ENCODE data around the gene MYO1A.
"Not testable (repeated sequence)": the region's sequence is repeated elsewhere in the genome, so short reads cannot be mapped to it uniquely, and the experiment has no call there.

MYO1A gene

DNA sequence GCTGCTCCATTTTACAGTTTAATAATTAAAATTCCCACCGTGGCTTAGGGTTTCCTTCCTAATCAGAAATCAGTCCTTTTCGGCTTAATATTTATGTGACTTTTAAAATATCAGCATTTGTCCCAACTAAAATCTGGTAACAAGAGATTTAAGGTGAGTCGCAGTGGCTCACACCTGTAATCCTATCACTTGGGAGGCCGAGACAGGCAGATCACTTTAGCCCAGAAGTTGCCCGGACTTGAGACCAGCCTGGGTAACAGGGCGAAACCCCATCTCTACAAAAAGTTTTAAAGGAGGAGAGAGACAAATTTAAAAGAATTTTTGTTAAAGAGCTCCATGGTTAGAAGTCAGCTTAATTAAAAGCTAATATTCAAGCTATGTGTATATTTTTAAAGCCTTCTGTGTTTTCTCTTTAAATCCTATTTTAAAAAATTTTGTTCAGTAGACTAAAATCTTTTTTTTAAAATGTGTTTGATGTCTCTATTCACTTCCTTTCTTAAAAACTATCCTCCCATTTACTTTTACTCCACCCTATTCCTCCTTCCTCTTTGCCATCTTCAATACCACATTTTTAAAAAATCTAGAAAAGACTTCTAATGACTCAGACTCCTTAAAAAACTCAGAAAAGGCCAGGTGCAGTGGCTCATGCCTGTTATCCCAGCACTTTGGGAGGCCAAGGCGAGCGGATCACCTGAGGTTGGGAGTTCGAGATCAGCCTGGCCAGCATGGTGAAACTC, 29.8 kb downstream of the MYO1A start:
- TF ChIP-seq, protein P1, sequence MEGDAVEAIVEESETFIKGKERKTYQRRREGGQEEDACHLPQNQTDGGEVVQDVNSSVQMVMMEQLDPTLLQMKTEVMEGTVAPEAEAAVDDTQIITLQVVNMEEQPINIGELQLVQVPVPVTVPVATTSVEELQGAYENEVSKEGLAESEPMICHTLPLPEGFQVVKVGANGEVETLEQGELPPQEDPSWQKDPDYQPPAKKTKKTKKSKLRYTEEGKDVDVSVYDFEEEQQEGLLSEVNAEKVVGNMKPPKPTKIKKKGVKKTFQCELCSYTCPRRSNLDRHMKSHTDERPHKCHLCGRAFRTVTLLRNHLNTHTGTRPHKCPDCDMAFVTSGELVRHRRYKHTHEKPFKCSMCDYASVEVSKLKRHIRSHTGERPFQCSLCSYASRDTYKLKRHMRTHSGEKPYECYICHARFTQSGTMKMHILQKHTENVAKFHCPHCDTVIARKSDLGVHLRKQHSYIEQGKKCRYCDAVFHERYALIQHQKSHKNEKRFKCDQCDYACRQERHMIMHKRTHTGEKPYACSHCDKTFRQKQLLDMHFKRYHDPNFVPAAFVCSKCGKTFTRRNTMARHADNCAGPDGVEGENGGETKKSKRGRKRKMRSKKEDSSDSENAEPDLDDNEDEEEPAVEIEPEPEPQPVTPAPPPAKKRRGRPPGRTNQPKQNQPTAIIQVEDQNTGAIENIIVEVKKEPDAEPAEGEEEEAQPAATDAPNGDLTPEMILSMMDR (IDR thresholded peaks at IDR 0.05; ENCODE audit: insufficient read depth, missing control alignments) = no peak
- FAIRE-seq (no peak), DNase-seq (ENCODE audit: insufficient read length, low spot score) (no peak)

DNA sequence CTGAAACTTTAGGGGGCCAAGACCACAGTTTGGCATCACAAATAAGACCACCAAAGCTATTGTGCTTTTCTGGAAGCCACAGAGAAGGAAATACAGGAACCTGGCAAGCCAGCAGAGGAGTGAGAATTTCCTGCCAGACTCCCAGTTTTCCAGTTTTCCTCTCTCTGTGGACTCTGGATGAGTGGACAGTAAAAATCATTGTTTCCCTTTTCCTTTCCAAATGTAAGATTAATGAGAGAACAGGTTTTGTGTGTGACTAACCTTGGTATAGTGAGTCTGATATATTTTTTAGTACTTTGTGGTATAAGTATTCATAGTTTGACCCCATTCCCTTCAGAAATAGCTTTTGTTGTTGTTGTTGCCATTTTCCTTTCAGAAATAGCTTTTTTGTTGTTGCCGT, 31.0 kb downstream of the MYO1A start:
- FAIRE-seq (no peak), DNase-seq (ENCODE audit: insufficient read length, low spot score) (no peak)
- TF ChIP-seq, protein P1 (IDR thresholded peaks at IDR 0.05; ENCODE audit: insufficient read depth, missing control alignments) = no peak

DNA sequence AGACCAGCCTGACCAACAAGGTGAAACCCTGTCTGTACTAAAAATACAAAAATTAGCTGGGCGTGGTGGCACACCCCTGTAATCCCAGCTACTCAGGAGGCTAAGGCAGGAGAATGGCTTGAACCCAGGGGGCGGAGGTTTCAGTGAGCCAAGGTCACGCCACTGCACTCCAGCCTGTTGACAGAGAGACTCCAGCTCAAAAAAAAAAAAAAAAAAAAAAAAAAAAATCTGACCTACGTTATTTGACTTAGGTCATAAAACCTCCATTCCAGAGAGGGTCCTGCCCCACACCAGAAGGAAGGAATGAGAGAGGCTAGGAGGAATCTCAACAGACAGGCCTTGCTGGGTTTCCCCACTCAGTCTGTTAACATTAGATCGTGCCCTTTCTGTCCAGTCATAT, 31.6 kb downstream of the MYO1A start:
- FAIRE-seq; DNase-seq (ENCODE audit: insufficient read length, low spot score): not testable (repeated sequence)

DNA sequence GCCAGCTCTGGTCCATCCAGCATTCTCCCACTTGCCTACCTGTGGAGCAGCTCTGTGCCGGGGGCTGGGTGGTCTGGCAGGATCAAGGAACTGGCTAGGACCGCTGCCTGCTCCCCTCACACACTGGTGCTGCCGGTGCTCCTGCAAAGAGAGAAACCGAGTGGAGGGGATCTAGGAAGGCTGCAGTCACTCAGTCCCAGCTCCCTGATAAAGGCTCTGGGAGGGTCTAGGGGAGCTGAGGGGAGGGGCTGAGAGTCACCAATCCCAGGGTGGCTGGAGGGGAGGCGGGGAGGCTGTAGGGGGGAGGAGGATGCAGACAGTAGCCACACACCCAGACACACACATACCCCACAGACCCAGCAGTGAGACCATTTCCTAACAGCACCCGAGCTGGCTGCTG, 33.6 kb downstream of the MYO1A start, which contains the start of gene TAC3:
Gene TAC3, minus strand, starts transcription at position 182 of the 400 bp plus-strand sequence. CDS start 732 bp downstream, outside the sequence.
- TF ChIP-seq, protein P1 (IDR thresholded peaks at IDR 0.05; ENCODE audit: insufficient read depth, missing control alignments) = no peak
- DNase-seq (ENCODE audit: insufficient read length, low spot score) (no peak), FAIRE-seq (no peak)

DNA sequence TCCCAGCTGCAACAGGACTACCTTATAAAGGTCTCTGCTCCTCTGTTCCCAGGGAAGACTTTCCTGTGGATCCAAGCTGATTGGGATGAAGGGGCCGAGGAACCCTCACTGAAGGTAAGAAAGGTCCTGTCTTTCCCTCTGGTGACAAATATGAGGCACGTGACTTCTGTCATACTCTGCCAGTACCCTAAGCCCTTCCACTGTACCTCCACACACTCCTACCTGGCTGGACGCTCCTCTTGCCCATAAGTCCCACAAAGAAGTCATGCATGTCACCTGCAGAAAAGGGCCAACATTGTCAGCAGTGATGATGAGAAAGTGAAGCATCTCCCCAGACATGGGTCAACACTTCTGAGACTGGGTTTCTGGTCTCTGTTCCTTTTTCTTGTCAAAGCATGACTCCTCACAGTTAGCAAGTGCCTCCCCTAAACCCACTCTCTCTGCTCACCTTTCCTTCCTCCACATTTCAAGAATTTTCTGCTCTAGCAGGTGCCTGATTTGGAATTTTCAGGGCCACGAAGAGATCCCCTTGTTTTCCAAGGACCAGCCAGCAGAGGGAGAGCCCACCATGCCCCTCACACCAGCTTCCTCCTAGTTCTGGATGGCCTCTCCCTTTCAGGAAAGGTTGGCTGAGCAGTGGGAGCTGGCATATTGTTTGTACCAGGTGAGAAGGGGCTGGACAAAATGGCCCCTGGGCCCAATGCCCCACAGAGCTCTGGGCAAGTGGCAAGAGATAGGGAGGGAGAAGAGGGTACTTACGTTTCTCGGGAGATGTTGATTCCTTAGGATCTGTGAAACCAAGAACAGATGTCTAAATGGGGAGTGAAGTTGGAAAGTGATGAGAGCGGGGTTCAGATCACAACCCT, 37.1 kb downstream of the MYO1A start:
- FAIRE-seq (no peak), DNase-seq (ENCODE audit: insufficient read length, low spot score) (no peak)
- TF ChIP-seq, protein P1 (IDR thresholded peaks at IDR 0.05; ENCODE audit: insufficient read depth, missing control alignments) = peak; percentile 26

DNA sequence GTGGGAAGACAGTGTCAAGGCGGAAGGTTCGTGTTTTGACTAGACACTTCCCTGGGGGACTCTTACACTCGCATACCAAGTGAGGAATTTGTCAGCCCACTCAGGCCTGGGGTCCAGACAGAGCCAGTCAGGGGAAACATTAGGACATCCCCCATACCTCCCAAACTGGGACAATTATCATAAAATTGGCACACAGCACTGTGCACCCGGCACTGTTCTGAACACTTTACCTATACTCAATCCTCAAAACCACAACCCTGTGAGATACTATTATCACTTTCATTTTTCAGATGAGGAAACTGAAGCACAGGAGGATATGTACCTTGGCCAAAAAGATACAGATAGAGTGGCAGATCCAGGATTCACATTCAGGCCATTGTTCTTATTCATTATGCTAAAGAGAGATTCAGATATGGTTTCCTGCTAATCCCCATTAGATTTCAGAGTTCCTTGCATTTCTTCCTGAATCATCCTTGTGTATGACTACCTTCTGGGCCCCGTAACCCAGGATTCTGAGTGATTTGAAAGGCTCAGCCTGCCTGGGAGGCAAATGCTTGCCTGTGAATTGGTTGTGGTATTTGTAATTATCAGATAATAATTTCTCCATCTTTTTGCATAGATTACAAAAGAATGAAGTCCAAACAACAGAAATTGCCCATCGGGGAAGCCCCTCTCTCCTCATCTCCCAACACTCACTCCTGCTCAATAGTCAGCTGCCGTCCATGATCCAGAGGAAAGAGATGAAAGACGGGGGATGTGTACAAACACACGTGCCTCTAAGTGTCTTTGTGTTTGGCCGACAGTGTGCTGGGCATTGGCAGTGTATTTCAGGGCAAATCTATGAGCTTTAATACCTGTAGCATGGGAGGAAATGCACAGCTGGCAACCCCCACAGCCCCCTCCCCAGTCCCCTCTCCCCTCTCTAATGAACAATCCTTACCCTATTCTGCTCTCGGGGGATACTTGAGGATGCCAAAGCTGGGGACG, 38.2 kb downstream of the MYO1A start:
- FAIRE-seq (no peak), DNase-seq (ENCODE audit: insufficient read length, low spot score) (no peak)
- TF ChIP-seq, protein P1 (IDR thresholded peaks at IDR 0.05; ENCODE audit: insufficient read depth, missing control alignments) = no peak

All from D721Med (cell line).